Cardiac muscle cell (in vitro differentiated cells and primary cell): ENCODE measurements around the gene POU2F2. TPM values are rescaled to one million over a fixed set of nuclear protein-coding genes. Genes with fewer than 3 reads are reported as not detected.

Experiments used
- DNase-seq, 2 donors: peaks; one replicate each; pipeline versions ENCODE4 v3.0.0 to v3.0.0-alpha.2; 2010 to 2017; ENCODE audit warnings: low read depth in 1 of 2, low spot score in 1 of 2
- H3K27ac ChIP-seq: fragments of 200-600 bp; sonication (generic); 2 replicates; pipeline ENCODE4 v1.5.1; 2016
- H3K27me3 ChIP-seq: fragments of 200-600 bp; sonication (generic); 2 replicates; pipeline ENCODE4 v1.6.0; 2016; ENCODE audit warnings: control low read depth
- H3K36me3 ChIP-seq: fragments of 200-600 bp; sonication (generic); 2 replicates; pipeline ENCODE4 v1.5.1; 2016; ENCODE audit warnings: control low read depth
- H3K4me1 ChIP-seq: fragments of 200-600 bp; sonication (generic); 2 replicates; pipeline ENCODE4 v1.8.1; 2017; ENCODE audit warnings: low read depth, mild to moderate bottlenecking, mixed run types
- H3K4me3 ChIP-seq: fragments of 200-600 bp; sonication (generic); 2 replicates; pipeline ENCODE4 v1.5.1; 2016; ENCODE audit warnings: mild to moderate bottlenecking
- H3K9me3 ChIP-seq: fragments of 200-600 bp; sonication (generic); 2 replicates; pipeline ENCODE4 v1.5.1; 2017; ENCODE audit warnings: low read depth, mild to moderate bottlenecking, control low read depth
- polyA plus RNA-seq: library from polyadenylated mRNA; unstranded; fragments of >200 nt; fragmentation: Nextera tagmentation; extraction: Ambion mirVana; gene quantifications from 2 replicates; pipeline ENCODE4 v1.2.1, GENCODE V29; 2016
- total RNA-seq: library from RNA; depleted of rRNA; stranded (reverse); fragments of >200 nt; gene quantifications from 2 replicates; pipeline ENCODE4 v1.2.3, GENCODE V29; 2016
- TF ChIP-seq, protein P1 (sequence below): IDR thresholded peaks from 2 replicates; pipeline ENCODE4 v1.5.1; 2012; ENCODE audit warnings: low read depth, mild to moderate bottlenecking, low read length

POU2F2 gene
- total and polyA plus RNA-seq, 2 experiments from 2014 or later: 0.12 TPM; not detected in 1

DNA sequence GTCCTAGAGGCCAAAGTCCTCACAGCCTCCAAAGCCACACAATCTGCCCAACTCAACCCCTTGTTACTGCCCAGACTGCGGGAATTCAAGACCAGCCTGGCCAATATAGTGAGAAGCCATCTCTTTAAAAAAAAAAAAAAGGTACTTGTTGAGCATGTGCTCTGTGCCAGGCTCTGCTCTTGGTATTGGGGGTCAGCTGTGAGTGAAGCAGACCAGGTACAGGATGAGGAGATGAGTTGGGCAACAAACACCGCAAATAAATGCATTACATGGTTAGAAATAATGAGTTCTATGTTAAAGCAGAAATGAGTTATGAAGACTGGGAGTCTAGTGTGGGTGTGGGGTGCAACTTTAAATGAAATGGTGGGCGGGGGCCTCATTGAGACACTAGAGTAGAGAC, 72.1 kb downstream of the POU2F2 start:
- TF ChIP-seq, protein P1, sequence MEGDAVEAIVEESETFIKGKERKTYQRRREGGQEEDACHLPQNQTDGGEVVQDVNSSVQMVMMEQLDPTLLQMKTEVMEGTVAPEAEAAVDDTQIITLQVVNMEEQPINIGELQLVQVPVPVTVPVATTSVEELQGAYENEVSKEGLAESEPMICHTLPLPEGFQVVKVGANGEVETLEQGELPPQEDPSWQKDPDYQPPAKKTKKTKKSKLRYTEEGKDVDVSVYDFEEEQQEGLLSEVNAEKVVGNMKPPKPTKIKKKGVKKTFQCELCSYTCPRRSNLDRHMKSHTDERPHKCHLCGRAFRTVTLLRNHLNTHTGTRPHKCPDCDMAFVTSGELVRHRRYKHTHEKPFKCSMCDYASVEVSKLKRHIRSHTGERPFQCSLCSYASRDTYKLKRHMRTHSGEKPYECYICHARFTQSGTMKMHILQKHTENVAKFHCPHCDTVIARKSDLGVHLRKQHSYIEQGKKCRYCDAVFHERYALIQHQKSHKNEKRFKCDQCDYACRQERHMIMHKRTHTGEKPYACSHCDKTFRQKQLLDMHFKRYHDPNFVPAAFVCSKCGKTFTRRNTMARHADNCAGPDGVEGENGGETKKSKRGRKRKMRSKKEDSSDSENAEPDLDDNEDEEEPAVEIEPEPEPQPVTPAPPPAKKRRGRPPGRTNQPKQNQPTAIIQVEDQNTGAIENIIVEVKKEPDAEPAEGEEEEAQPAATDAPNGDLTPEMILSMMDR: no peak
- Histone ChIP-seq H3K9me3 (no peaks in the 10 kb centered on the region), H3K27me3 (no peaks in the 10 kb centered on the region), H3K27ac (no peak overlapping the region), H3K4me3 (no peak overlapping the region), H3K4me1 (no peaks in the 10 kb centered on the region), H3K36me3 (no peaks in the 10 kb centered on the region)
- DNase-seq: no peak

DNA sequence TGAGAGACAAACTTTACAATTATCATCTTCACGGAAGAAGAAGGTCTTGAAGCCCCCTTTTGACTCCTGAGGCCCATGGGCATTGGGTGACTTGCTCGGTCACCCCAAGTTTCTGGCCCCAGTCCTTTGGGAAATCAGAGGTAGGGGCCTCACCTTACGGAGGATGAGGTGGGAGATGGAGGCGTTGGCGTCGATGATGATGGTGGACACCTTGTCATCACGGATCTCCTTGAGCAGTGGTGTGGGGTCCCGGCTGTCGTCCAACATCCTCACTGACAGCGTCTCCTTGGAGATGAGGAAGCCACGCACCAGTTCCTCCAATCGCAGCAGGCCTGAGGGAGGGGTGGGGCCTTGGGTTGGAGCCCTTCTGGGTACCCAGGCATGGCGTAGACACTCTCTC, 73.0 kb downstream of the POU2F2 start:
- Histone ChIP-seq H3K4me1 (no peaks in the 10 kb centered on the region), H3K27ac (no peak overlapping the region), H3K9me3 (no peaks in the 10 kb centered on the region), H3K4me3 (no peak overlapping the region), H3K27me3 (no peaks in the 10 kb centered on the region), H3K36me3 (no peaks in the 10 kb centered on the region)
- TF ChIP-seq, protein P1: no peak
- DNase-seq: no peak

DNA sequence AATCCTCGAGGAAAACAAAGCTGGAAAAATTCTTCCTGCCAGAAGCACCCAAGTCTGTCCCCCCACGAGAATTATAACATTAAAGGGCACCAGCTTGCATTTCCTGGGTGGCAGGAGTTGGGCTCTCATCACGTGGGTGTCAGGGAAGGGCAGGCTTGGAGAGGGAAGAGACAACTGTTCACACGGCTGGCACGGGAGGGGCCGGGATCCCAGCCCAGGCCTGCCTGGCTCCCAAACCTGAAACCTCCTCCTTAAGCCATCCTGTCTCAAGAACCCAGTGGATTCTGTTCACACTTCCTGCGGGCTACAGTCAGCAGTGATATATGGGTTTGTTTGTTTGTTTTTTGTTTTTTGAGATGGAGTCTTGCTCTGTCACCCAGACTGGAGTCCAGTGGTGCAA, 74.4 kb downstream of the POU2F2 start:
- Histone ChIP-seq H3K4me3 (no peak overlapping the region), H3K36me3 (no peaks in the 10 kb centered on the region), H3K27me3 (no peaks in the 10 kb centered on the region), H3K27ac (no peak overlapping the region), H3K4me1 (no peaks in the 10 kb centered on the region), H3K9me3 (no peaks in the 10 kb centered on the region)
- TF ChIP-seq, protein P1: no peak
- DNase-seq: no peak

DNA sequence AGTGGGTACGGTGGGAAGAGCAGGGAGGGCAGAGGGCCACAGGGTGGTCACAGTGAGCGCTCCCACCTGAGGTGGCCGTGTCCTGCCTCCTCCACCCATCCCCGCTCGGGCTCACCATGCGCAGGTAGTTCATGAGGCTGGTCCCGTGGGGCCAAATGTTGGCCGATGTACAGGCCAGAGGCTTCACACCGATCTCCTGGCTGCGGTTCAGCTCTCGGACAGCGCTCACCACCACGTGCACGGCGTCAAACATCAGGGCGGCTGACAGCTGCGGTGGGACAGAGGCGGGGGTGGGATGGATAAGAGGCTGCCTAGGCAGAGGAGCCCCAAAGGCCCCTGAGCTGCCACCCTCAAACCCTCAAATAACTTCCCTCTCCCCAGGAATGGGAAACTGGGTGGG, 78.0 kb downstream of the POU2F2 start:
- H3K27ac ChIP-seq: no peak overlapping the region
- H3K4me3 ChIP-seq: no peak overlapping the region
- TF ChIP-seq, protein P1: no peak
- H3K4me1 ChIP-seq: no peaks in the 10 kb centered on the region
- DNase-seq: no peak
- H3K36me3 ChIP-seq: no peaks in the 10 kb centered on the region
- H3K27me3 ChIP-seq: no peaks in the 10 kb centered on the region
- no peaks in the 10 kb centered on the region for H3K9me3 ChIP-seq

DNA sequence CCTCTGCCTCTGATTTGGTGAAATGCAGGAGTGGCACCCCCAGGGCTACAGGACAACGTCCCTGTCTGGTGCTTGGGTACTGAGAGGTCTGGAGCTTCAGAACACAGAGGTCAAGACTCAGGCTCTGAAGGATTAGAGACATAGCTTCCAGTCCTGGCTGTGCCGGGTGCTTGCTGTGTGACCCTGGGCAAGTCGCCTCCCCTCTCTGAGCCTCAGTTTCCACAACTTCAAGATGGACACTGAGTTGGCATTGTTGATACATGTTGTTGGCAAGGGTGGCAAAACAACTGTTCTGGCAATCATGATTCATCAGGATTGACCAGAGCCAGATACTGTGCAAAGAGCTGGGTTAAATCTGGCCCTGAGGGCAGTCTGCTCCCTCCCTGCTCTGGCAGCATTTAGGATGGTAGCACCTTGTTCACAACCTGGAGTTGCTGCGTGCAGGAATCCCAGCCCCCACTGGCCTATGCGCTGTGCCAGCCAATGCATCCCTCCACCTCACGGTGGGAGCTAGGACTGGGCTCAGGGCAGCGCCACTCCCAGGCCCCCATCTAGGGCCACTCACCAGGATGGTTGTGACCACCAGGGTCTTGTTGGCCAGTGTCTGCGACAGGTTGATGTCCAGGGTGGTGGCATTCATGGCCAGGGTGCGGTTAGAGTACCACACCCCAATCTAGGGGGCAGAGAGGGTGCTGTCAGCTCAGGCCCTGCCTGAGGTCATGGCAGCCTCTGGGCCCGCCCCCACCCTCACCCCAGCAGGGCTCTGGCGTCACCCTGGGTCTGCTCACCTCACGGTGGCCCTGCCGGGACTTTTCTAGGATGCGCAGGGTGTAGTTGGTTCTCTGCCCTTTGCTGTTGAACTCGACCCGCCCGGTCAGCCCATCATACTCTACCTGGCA, 79.0 kb downstream of the POU2F2 start:
- H3K27ac ChIP-seq: no peak overlapping the region
- H3K27me3 ChIP-seq: no peaks in the 10 kb centered on the region
- no peak overlapping the region for H3K4me3 ChIP-seq
- no peak for DNase-seq
- no peaks in the 10 kb centered on the region for H3K36me3 ChIP-seq
- no peaks in the 10 kb centered on the region for H3K4me1 ChIP-seq
- H3K9me3 ChIP-seq: no peaks in the 10 kb centered on the region
- TF ChIP-seq, protein P1: no peak
